SW 1271 (cell line): ENCODE measurements around the gene NAA20.

Experiments
- DNase-seq, 2 experiments: peaks; one replicate each; lab custom pipeline; 2025; lab: John Stamatoyannopoulos, UW

NAA20 gene

GRCh38 chr20:20019123-20019522 lies 2.0 kb downstream of the NAA20 start:
- DNase-seq: no peak

GRCh38 chr20:20020908-20021307 lies 3.7 kb downstream of the NAA20 start:
- DNase-seq: no peak

DNA sequence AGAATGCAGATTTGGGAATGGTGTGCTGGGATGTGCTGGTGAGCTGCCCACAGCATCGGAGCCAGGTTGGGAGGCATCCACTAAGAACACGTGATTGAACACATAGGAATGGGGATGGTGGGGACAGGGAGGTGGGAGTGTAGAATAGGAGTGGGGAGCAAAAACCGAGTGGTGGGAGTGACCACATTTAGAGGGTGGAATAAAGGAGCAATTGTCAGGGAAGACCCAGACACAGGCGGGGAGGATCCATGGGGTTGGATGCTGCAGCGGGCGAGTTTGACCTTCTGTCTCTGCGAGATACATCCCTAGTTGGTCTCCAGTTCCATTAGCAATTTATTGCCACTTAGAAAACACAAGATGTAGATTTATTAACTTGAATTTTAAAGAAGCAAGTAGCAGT lies 4.7 kb downstream of the NAA20 start:
- no peak for DNase-seq

DNA sequence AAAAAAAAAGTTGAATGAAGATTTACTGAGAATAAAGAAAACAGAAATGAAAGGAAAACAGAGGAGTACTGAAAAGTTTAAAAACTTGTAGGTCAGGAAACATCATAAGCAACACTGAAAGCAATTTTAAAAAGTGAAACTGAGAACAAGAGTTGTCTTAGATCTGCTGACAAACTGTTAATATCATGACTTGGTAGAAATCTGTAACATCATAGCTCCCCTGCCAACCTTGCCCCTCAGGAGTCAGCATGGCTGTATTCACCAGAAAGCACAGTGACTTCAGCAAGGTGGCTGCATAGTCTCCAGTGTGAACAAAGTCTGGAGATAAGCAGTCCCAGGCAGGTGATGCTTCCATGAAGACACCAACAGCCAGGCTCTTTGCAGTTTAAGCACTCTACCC lies 5.3 kb downstream of the NAA20 start:
- DNase-seq: no peak

DNA sequence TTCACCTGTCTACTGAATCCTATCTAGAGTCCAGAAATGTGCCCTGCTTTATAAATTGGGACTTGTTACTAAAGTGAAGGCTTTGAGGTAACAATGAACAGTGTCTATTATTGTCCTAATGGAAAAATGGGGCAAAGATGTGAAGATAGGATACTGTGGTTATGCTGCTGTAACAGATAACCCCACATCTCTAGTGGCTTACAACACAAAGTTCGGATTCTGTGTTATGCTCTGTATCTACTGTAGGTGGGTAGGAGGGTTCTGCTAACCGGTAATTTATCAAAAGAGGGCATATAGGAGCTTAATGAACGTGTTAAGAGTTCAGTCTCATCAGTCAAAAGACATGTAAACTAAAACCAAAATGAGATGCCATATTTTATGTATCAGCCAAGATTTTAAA lies 6.2 kb downstream of the NAA20 start:
- no peak for DNase-seq

- DNase-seq: peak in 1 of 2 experiments; percentile 20
Observed at GRCh38 chr20:20024942-20025341, 7.8 kb downstream of the NAA20 start.

DNA sequence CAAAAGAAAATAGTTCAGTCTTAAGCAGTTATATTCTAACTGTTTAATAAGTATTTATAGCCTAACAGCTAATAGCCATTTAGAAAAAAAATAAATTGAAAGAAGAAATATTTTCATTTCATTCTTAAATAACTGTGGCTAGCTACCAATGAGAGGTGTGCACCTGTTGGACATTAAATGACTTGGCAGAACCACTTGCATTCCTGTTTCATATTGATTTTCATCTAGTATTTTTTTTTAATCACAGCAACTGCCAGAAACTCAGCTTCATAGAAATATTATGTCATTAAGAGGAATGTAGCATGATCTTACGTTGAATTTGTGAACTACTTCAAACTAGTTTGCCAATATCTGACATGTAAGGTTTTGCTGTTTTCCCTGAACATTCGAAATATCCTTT lies 10.1 kb downstream of the NAA20 start:
- no peak for DNase-seq

- no peak for DNase-seq
Observed at GRCh38 chr20:20031790-20032189, 14.6 kb downstream of the NAA20 start.

GRCh38 chr20:20034486-20034885 lies 17.3 kb downstream of the NAA20 start:
- no peak for DNase-seq

DNA sequence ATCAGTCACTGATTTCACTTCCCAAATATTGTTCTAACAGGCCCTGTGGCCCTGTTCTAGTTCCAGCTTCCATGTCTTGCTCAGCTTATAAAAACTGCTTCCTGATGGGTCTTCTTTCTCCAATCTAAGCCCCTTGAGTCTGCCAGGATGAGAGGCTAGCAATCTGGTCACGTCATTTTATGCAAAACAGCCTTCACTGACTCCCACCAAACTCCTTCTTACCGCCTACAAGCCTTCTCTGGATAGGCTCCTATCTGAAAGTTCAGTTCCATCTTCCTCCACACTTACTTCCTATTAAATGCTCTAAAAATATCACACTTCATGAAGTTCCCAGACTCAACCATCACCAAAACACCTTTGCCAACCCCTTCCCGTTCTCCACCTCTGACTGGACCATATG lies 19.6 kb downstream of the NAA20 start:
- no peak for DNase-seq

DNA sequence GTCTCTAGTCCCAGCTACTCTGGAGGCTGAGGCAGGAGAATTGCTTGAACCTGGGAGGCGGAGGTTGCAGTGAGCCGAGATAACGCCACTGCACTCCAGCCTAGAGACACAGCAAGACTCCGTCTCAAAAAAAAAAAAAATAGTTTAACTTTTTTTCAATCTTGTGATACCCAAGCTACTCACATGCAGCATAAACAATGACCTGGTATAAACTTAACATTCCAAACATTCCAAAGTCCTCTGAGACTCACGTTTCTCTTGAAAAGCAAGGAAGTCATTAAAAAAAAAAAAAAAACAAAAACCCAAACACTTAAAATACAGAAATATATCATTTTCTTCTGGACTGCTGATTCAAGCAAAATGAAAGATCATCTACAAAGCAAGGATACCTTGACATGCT lies 20.8 kb downstream of the NAA20 start:
- DNase-seq: peak; percentile 16 to 42

DNA sequence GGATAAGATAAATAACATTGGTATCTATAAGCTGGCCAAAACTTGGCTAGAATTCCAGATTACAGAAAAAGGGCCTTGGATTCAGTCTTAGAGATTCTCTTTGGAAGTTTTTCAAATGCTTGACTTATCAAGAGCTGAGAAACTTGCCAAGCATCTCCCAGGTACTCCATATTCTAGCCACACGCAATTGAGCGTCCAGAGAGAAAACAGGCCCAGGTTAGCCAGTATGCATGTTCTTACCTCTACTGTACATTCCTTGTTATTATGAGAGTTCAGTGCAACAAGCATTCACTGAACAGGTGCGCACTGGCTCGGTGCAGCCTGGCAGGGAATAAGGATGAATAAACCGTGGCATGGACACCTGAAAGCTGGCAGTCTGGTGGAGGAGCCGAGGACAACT lies 21.4 kb downstream of the NAA20 start:
- no peak for DNase-seq

DNA sequence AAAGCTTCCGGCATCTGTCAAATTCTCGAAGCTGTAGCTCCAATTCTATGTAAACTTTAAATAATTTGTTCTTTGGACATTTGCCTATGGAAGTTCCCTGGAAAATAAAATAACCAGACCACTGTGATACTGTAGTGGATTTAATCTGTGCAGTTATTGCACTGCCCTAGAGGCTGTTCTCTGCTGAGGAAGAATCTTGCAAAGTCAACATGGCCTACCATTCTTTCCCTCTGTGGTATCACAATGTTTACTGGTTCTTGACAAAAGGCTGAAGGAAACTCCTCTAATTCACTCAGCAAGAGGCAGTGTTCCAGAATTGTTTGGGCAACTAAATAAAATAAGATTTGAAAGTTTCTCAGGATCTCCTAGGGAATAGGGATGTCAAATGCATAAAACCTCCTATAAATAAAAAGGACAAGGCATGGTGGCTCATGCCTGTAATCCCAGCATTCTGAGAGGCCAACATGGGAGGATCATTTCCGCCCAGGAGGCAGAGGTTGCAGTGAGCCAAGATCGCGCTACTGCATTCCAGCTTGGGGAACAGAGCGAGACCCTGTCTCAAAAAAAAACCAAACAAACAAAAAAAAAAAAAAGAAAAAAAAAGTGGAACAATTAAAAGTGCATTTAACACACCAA lies 22.7 kb downstream of the NAA20 start:
- DNase-seq: no peak

GRCh38 chr20:20051767-20052073 lies 34.6 kb downstream of the NAA20 start:
- no peak for DNase-seq

- DNase-seq: peak; percentile 89 to 98
Observed at GRCh38 chr20:20052074-20052970, 35.2 kb downstream of the NAA20 start, which contains the start of the genes CFAP61 and CRNKL1. Gene CFAP61, plus strand, starts transcription at chr20:20052532. Its CDS starts 4,122 bp downstream, at chr20:20056654. Gene CRNKL1, minus strand, starts transcription at chr20:20052466. Its CDS starts 124 bp downstream, at chr20:20052342.

DNA sequence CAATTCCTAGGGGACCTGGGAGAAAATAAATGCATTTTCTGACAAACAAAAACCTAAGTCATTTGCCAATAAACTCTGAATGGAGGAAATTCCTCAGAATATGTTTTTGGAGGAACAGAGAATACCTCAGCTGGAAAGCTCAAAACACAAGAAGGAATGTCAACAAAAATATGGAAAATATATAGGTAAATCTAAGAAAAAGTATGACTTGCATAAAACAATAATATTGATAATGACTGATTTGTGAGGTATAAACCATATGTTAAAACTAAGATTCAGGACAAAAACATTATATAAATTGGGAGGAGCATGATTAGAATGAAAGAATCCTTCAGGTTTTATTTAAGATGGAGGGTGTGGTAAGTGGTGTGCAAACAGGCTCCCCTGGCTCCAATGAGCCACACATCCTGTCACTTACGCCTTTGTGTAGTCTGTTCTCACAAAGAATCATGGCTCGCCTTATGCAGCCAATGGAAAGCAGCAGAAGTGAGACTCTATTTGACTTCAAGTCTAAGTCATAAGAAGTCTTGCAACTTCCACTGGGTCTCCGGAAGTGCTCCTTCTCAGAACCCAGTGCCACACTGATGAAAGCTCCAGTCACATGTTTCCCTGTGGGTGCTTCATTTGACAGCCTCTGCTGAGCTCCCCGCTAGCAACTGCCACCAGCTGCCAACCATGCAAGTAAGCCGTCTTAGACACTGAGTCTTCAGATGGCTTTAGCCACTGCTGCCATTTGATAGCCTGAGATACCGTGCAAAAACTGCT lies 43.3 kb downstream of the NAA20 start:
- no peak for DNase-seq

DNA sequence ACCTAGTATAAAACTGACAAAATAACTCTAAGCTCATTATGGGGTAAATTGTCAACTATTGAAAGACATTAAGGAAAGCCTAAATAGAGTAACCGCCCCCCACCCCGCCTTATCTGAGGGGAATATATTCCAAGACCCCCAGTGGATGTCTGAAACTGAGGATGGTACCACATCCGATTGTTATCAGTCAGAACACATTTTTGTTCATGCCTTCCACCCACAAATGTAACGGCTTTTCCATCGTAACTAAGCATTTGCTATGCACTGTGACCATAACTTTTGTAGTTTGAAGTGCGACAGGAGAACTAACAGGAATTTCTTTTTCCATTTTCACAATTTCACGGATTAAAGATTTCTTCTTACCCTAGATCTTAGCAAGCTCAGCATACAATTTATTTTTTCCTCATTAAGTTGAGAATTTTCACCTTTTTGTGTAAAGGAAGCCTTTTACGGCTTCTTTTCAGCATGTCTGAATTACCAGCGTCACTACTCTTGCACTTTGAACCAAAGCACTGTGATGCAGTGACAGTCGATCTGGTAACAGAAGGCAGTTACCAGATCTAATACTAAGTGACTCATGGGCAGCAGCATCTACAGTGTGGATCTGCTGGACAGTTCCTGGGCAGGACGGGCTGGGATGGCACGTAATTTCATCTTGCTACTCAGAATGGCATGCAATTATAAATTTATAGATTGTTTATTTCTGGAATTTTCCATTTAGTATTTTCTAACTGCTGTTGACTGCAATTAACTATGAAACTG lies 47.0 kb downstream of the NAA20 start:
- no peak for DNase-seq

GRCh38 chr20:20065361-20065760 lies 48.2 kb downstream of the NAA20 start:
- DNase-seq: no peak

DNA sequence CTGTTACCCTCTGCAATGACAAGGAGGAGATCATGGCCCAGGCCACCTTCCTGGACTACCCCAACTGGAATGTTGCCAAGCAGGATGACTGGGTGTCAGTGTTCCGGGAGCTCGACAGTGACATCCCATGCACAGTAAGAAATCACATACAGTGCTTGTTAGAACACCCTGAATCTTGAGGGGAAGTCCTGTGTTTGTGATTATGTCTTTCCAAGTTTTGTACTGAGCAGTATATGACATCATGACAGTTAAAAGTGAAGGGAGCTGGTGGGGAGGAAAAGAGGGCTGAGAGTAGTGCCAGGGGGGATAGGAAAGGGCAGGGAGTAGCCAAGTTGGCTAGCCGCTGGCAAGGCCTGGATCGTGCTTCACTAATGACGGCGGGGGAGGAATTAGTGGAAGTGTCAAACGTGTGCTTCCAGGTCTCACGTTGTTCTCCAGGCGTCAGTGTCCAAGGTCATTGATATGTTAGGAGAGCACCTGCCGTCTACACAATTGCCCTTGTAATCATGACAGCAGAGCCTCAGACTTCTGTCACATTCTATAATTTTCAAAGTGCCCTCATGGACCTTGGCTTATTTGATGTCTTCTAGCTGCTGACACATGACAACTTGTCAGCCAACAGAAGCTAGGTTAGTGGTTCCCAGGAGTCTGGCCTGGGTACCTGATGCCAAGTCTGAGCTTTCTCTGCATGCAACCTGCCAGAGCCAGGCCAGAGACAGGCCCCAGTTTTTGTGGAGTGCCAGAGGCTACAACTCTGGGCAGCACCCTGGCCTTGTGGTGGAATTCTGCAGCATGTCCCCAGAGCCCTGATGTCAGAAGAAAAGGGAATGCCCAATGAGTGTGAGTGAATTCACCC lies 53.9 kb downstream of the NAA20 start:
- no peak for DNase-seq

- DNase-seq: no peak
Observed at GRCh38 chr20:20073801-20074371, 56.7 kb downstream of the NAA20 start.

- DNase-seq: no peak
Observed at GRCh38 chr20:20075032-20075431, 57.9 kb downstream of the NAA20 start.
